Stomach (tissue), 9 donors: ENCODE measurements around the gene FAM13B. TPM values are rescaled to one million over a fixed set of nuclear protein-coding genes. Genes with fewer than 3 reads are reported as not detected.

ENCODE experiments used
- DNase-seq, 2 donors: peaks; one replicate each; pipeline versions ENCODE4 v3.0.0 to v3.0.0-alpha.2; 2013 to 2019
- H3K27ac ChIP-seq, 5 donors: fragments of 200-600 bp in 4 of 5; sonication (generic) in 4 of 5; one replicate each; pipeline ENCODE4 v1.5.1; 2013 to 2019; ENCODE audit warnings: mild to moderate bottlenecking in 1 of 5, moderate library complexity in 1 of 5
- H3K27me3 ChIP-seq, 3 donors: fragments of 200-600 bp; sonication (generic); one replicate each; pipeline ENCODE4 v1.5.1; 2017 to 2019; ENCODE audit warnings: mixed run types in 1 of 3
- H3K36me3 ChIP-seq, 4 donors: fragments of 200-600 bp; sonication (generic); 1 replicate in 3 of 4; 2 replicates in 1 of 4; pipeline ENCODE4 v1.5.1; 2016 to 2019
- H3K4me1 ChIP-seq, 4 donors: fragments of 200-600 bp; sonication (generic); one replicate each; pipeline ENCODE4 v1.5.1; 2016 to 2019
- H3K4me3 ChIP-seq, 4 donors: fragments of 200-600 bp; sonication (generic) in 3 of 4; one replicate each; pipeline ENCODE4 v1.5.1; 2016 to 2019; ENCODE audit warnings: mild to moderate bottlenecking in 1 of 4
- H3K9me3 ChIP-seq, 4 donors: fragments of 200-600 bp; sonication (generic); one replicate each; pipeline ENCODE4 v1.5.1; 2016 to 2019
- CTCF ChIP-seq, 7 experiments: fragments of 450-650 bp in 4 of 7; fragments of 200-600 bp in 3 of 7; sonication (generic) in 3 of 7; IDR thresholded peaks; one replicate each; pipeline ENCODE4 v1.5.1; 2016 to 2019; ENCODE audit warnings: antibody characterized with exemption in 7 of 7, control low read depth in 2 of 7, mild to moderate bottlenecking in 1 of 7
- EP300 ChIP-seq: sonication (generic); formaldehyde crosslinking; IDR thresholded peaks from one replicate; pipeline ENCODE4 v1.6.1; 2017; ENCODE audit warnings: antibody characterized with exemption
- POLR2A ChIP-seq, 4 donors: fragments of 450-650 bp; IDR thresholded peaks; one replicate each; pipeline ENCODE4 v1.6.1; 2016; ENCODE audit warnings: antibody characterized with exemption in 4 of 4, control low read depth in 2 of 4, mild to moderate bottlenecking in 1 of 4, moderate library complexity in 1 of 4
- POLR2AphosphoS5 ChIP-seq, 3 donors: sonication (generic); formaldehyde crosslinking; IDR thresholded peaks; one replicate each; pipeline ENCODE4 v1.6.1; 2016; ENCODE audit warnings: antibody characterized with exemption in 3 of 3
- WGBS, 5 donors: extraction: QIAGEN DNeasy Blood & Tissue Kit in 3 of 5; methylation state at CpG; one replicate each; pipeline versions ENCODE4 v1.1.5 to v1.1.7; 2013 to 2018; 5-methylcytosine and 5-hydroxymethylcytosine counted together
- intact Hi-C: fragments of 100-400 bp; cut with DNase I; formaldehyde crosslinking; loops from one replicate; pipeline ENCODE4 v1.15.1; 2023; ENCODE audit warnings: low total_unique reads
- polyA plus RNA-seq, 3 donors: library from polyadenylated mRNA; stranded (reverse); fragments of 200-250 nt; gene quantifications; one replicate each; pipeline ENCODE4 v1.2.3, GENCODE V29; 2013
- total RNA-seq, 5 donors: library from RNA; depleted of rRNA; stranded (reverse); fragments of >200 nt; gene quantifications; one replicate each; pipeline versions ENCODE4 v1.1.0 to v1.2.3, GENCODE V29; 2014 to 2016
- donor health status: healthy with polysubstance abuse.
- donor health status: Bipolar disorder and iron deficiency.
- donor health status: healthy.

The FAM13B gene
- total and polyA plus RNA-seq, 8 donors, result 7.0 to 66.6 (median 24.2) TPM

GRCh38 chr5:137916923-137917322, 116.0 kb downstream of the FAM13B start:
- WGBS, 5 donors, result 47 to 100% (median 100%) methylated on average over 1 of the region's 1 CpG
- no peak for DNase-seq
- TF ChIP-seq POLR2AphosphoS5 (IDR thresholded peaks at IDR 0.05) (no peak), POLR2A (IDR thresholded peaks at IDR 0.05) (no peak), CTCF (IDR thresholded peaks at IDR 0.05) (no peak), EP300 (no peak)
- Histone ChIP-seq H3K27me3 (no peaks in the 10 kb centered on the region), H3K9me3 (peaks cover 0 to 16% (median 10%) of the 10 kb centered on the region in 4 donors), H3K36me3 (no peaks in the 10 kb centered on the region), H3K4me1 (no peaks in the 10 kb centered on the region), H3K27ac (no peak overlapping the region), H3K4me3 (no peak overlapping the region)
- intact Hi-C loops, result no loop called here

- no peak for DNase-seq
- Histone ChIP-seq H3K4me1 (no peaks in the 10 kb centered on the region), H3K9me3 (peaks cover 0 to 25% (median 12%) of the 10 kb centered on the region in 4 donors), H3K4me3 (no peak overlapping the region), H3K27me3 (no peaks in the 10 kb centered on the region), H3K36me3 (no peaks in the 10 kb centered on the region), H3K27ac (no peak overlapping the region)
- intact Hi-C loops, result no loop called here
- WGBS, 5 donors, result 85 to 91% (median 88%) methylated on average over 2 of the region's 2 CpGs
- TF ChIP-seq POLR2A (IDR thresholded peaks at IDR 0.05), result no peak
- TF ChIP-seq CTCF (IDR thresholded peaks at IDR 0.05), result no peak
- TF ChIP-seq EP300, result no peak
- TF ChIP-seq POLR2AphosphoS5 (IDR thresholded peaks at IDR 0.05), result no peak
These were observed 118.1 kb downstream of the FAM13B start for GRCh38 chr5:137914758-137915157.

- Histone ChIP-seq H3K27me3 (no peaks in the 10 kb centered on the region), H3K4me3 (no peak overlapping the region), H3K4me1 (peaks cover 0 to 6% (median 0%) of the 10 kb centered on the region in 4 donors), H3K9me3 (no peaks in the 10 kb centered on the region), H3K27ac (no peak overlapping the region), H3K36me3 (no peaks in the 10 kb centered on the region)
- intact Hi-C loops, result no loop called here
- TF ChIP-seq EP300 (no peak), CTCF (IDR thresholded peaks at IDR 0.05) (no peak), POLR2AphosphoS5 (IDR thresholded peaks at IDR 0.05) (no peak), POLR2A (IDR thresholded peaks at IDR 0.05) (no peak)
- DNase-seq, result no peak
- WGBS, 5 donors, result 90 to 100% (median 100%) methylated on average over 1 of the region's 1 CpG
These were observed 130.3 kb downstream of the FAM13B start for GRCh38 chr5:137902408-137903133.

- DNase-seq, result no peak
- Histone ChIP-seq H3K36me3 (no peaks in the 10 kb centered on the region), H3K27ac (peak overlapping the region in 1 of 5 donors; percentile 5), H3K4me3 (no peak overlapping the region), H3K4me1 (peaks cover 0 to 6% (median 0%) of the 10 kb centered on the region in 4 donors), H3K27me3 (no peaks in the 10 kb centered on the region), H3K9me3 (no peaks in the 10 kb centered on the region)
- intact Hi-C loops, result no loop called here
- TF ChIP-seq POLR2A (IDR thresholded peaks at IDR 0.05), result no peak
- no peak for TF ChIP-seq EP300
- no peak for TF ChIP-seq POLR2AphosphoS5 (IDR thresholded peaks at IDR 0.05)
- WGBS, 5 donors, result 27 to 54% (median 46%) methylated on average over 5 of the region's 5 CpGs
These were observed 131.7 kb downstream of the FAM13B start for GRCh38 chr5:137901011-137901817.
